Forelimb muscle (tissue), 1 donor: ENCODE data around the gene OBSCN. TPM values are rescaled to one million over a fixed set of nuclear protein-coding genes. Genes with fewer than 3 reads are reported as not detected.

Source experiments
- DNase-seq: peaks from one replicate; pipeline ENCODE4 v3.0.0-alpha.2; 2013; ENCODE audit warnings: low read depth
- polyA plus RNA-seq: library from polyadenylated mRNA; unstranded; fragments of 120-200 nt; gene quantifications from one replicate; pipeline ENCODE4 v1.2.1, GENCODE V29; 2013; ENCODE audit not compliant: insufficient read length

OBSCN gene
- polyA plus RNA-seq, 1 donor = 358 TPM

GRCh38 chr1:228304766-228305395, 97.0 kb downstream of the OBSCN start:
- DNase-seq = no peak

- DNase-seq = no peak
Measured at GRCh38 chr1:228305721-228306152, 97.9 kb downstream of the OBSCN start.

- no peak for DNase-seq
Measured at GRCh38 chr1:228306275-228307217, 98.7 kb downstream of the OBSCN start.

GRCh38 chr1:228307218-228308023, 99.6 kb downstream of the OBSCN start:
- no peak for DNase-seq

GRCh38 chr1:228308085-228308601, 100.3 kb downstream of the OBSCN start:
- DNase-seq = no peak

- DNase-seq = no peak
Measured at GRCh38 chr1:228308628-228309325, 100.9 kb downstream of the OBSCN start.

GRCh38 chr1:228309326-228310067, 101.7 kb downstream of the OBSCN start:
- no peak for DNase-seq

GRCh38 chr1:228310162-228310792, 102.4 kb downstream of the OBSCN start:
- no peak for DNase-seq

GRCh38 chr1:228311091-228311490, 103.2 kb downstream of the OBSCN start:
- no peak for DNase-seq

GRCh38 chr1:228312136-228312764, 104.4 kb downstream of the OBSCN start:
- no peak for DNase-seq

- no peak for DNase-seq
Measured at GRCh38 chr1:228313536-228314277, 105.9 kb downstream of the OBSCN start.

GRCh38 chr1:228314315-228314657, 106.4 kb downstream of the OBSCN start:
- DNase-seq = no peak

- no peak for DNase-seq
Measured at GRCh38 chr1:228314658-228315483, 107.0 kb downstream of the OBSCN start.

GRCh38 chr1:228315484-228315944, 107.7 kb downstream of the OBSCN start:
- DNase-seq = no peak

- DNase-seq = no peak
Measured at GRCh38 chr1:228315945-228316588, 108.2 kb downstream of the OBSCN start.

- no peak for DNase-seq
Measured at GRCh38 chr1:228316589-228317387, 108.9 kb downstream of the OBSCN start.
